OCI-LY1 (cell line): ENCODE measurements around the gene PCYT1A.
"Not testable (repeated sequence)": the region's sequence is repeated elsewhere in the genome, so short reads cannot be mapped to it uniquely, and the experiment has no call there.

Experiments
- H2AFZ ChIP-seq: fragments of 200-600 bp; sonication (generic), shearing (Covaris generic); 2 replicates; pipeline ENCODE4 v1.6.0; 2014; ENCODE audit warnings: antibody characterized with exemption, mild to moderate bottlenecking, low read length
- H3F3A ChIP-seq: fragments of 200-600 bp; sonication (generic), shearing (Covaris generic); 2 replicates; pipeline ENCODE4 v1.6.0; 2014; ENCODE audit warnings: mild to moderate bottlenecking, antibody characterized with exemption, low read length, moderate library complexity; ENCODE audit not compliant: insufficient read depth
- H3K27ac ChIP-seq: fragments of 200-600 bp; sonication (generic); 2 replicates; pipeline ENCODE4 v1.5.1; 2014; ENCODE audit warnings: low read length, mixed run types, mild to moderate bottlenecking, low read depth; ENCODE audit not compliant: poor library complexity, severe bottlenecking
- H3K27me3 ChIP-seq: fragments of 200-600 bp; sonication (generic); 2 replicates; pipeline ENCODE4 v1.6.0; 2014; ENCODE audit warnings: antibody characterized with exemption, mild to moderate bottlenecking, low read length, moderate library complexity; ENCODE audit not compliant: insufficient read depth
- H3K36me3 ChIP-seq: fragments of 200-600 bp; sonication (generic); 2 replicates; pipeline ENCODE4 v1.6.1; 2014; ENCODE audit warnings: mild to moderate bottlenecking, antibody characterized with exemption, low read length, moderate library complexity, mixed read lengths; ENCODE audit not compliant: insufficient read depth
- H3K4me1 ChIP-seq: fragments of 200-600 bp; sonication (generic); 2 replicates; pipeline ENCODE4 v1.5.1; 2014; ENCODE audit warnings: mild to moderate bottlenecking, low read length, moderate library complexity; ENCODE audit not compliant: insufficient read depth, severe bottlenecking
- H3K4me2 ChIP-seq: fragments of 200-600 bp; sonication (generic), shearing (Covaris generic); 2 replicates; pipeline ENCODE4 v1.6.1; 2014; ENCODE audit warnings: low read length
- H3K4me3 ChIP-seq: fragments of 200-600 bp; sonication (generic); 2 replicates; pipeline ENCODE4 v1.5.1; 2014; ENCODE audit warnings: low read length, low read depth, mild to moderate bottlenecking, mixed read lengths; ENCODE audit not compliant: poor library complexity, severe bottlenecking
- H3K79me2 ChIP-seq: fragments of 200-600 bp; shearing (Covaris generic); 2 replicates; pipeline ENCODE4 v1.6.1; 2016; ENCODE audit warnings: mixed run types, low read length, mixed read lengths; ENCODE audit not compliant: insufficient read depth
- H3K9ac ChIP-seq: fragments of 200-600 bp; sonication (generic), shearing (Covaris generic); 2 replicates; pipeline ENCODE4 v1.6.1; 2014; ENCODE audit warnings: mild to moderate bottlenecking, low read length, mixed read lengths
- H3K9me2 ChIP-seq: fragments of 200-600 bp; sonication (generic), shearing (Covaris generic); 2 replicates; pipeline ENCODE4 v1.6.1; 2014; ENCODE audit warnings: low read depth, mild to moderate bottlenecking, low read length, mixed read lengths
- H3K9me3 ChIP-seq: fragments of 200-600 bp; shearing (Covaris generic); 2 replicates; pipeline ENCODE4 v1.6.1; 2014; ENCODE audit warnings: low read length, mixed read lengths
- H4K20me1 ChIP-seq: fragments of 200-600 bp; sonication (generic), shearing (Covaris generic); 2 replicates; pipeline ENCODE4 v1.6.0; 2016; ENCODE audit warnings: mild to moderate bottlenecking, low read length; ENCODE audit not compliant: insufficient read depth
- EZH2 ChIP-seq: fragments of 200-600 bp; sonication (generic), shearing (Covaris generic); IDR thresholded peaks from 2 replicates; pipeline ENCODE4 v1.8.0; 2017; ENCODE audit warnings: borderline replicate concordance, mixed run types, mild to moderate bottlenecking, antibody characterized with exemption, low read length, moderate library complexity, mixed read lengths
- TF ChIP-seq, protein P1 (sequence below): fragments of 200-600 bp; sonication (generic), shearing (Covaris generic); IDR thresholded peaks from 2 replicates; pipeline ENCODE4 v1.5.1; 2017; ENCODE audit warnings: mild to moderate bottlenecking, antibody characterized with exemption, low read length, moderate library complexity, mixed read lengths

Gene PCYT1A

DNA sequence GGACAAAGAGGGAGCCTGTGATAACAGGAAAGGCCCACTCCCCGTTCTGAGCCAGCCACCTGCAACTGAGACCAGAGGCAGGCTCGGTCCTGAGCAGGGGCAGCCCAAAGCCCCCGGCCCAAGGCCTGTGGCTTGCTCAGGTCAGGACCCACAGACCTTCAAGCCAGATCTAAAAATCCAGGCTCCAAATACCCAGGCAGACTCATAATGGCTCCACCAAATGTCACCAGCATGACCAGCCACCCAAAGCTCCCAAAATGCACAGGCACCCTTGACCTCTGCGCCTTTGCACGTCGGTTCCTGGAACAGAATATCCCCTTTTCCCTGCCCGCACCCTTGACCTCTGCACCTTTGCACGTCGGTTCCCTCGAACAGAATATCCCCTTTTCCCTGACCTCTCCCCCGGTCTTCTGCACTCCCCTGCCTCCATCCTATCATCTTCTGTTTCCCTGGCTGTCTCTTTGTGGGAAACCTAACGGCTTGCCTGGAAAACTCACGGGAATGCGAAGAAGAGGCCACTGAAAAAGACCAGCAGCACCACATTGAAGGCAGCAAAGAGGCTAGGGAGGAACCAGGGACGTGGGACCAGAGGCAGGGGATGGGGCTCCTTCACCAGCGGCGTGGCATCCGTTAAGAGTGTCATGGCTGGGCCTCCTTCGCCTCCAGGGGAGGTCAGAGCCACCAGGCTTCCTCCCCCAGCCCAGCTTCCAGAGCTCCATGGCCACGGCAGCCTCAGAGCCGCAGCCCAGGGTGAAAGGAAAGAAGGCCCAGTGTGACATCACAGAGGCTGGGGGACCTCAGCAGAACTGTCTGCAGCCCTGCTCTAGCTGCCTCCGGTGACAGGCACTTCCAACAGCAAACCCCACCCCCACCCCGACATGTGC lies 76.6 kb downstream of the PCYT1A start, which contains the start of gene ZDHHC19:
Gene ZDHHC19, minus strand, starts transcription at position 728 of the 884 bp plus-strand sequence. Its CDS starts 85 bp downstream, at position 643.
- Histone ChIP-seq H3K79me2 (no peaks in the 10 kb centered on the region), H3K4me2 (no peak within 1 kb of the TSS), H3K4me3 (no peak within 1 kb of the TSS), H4K20me1 (no peaks in the 10 kb centered on the region), H3K27ac (no peak within 1 kb of the TSS), H3F3A (no peaks in the 10 kb centered on the region), H2AFZ (no peak within 1 kb of the TSS), H3K4me1 (peaks cover 7% of the 10 kb centered on the region), H3K9me3 (no peaks in the 10 kb centered on the region), H3K27me3 (no peaks in the 10 kb centered on the region; the same call in 1 of the 2 replicates), H3K9me2 (no peaks in the 10 kb centered on the region), H3K9ac (no peak within 1 kb of the TSS), H3K36me3 (no peaks in the 10 kb centered on the region)
- no peak for TF ChIP-seq EZH2
- TF ChIP-seq, protein P1, sequence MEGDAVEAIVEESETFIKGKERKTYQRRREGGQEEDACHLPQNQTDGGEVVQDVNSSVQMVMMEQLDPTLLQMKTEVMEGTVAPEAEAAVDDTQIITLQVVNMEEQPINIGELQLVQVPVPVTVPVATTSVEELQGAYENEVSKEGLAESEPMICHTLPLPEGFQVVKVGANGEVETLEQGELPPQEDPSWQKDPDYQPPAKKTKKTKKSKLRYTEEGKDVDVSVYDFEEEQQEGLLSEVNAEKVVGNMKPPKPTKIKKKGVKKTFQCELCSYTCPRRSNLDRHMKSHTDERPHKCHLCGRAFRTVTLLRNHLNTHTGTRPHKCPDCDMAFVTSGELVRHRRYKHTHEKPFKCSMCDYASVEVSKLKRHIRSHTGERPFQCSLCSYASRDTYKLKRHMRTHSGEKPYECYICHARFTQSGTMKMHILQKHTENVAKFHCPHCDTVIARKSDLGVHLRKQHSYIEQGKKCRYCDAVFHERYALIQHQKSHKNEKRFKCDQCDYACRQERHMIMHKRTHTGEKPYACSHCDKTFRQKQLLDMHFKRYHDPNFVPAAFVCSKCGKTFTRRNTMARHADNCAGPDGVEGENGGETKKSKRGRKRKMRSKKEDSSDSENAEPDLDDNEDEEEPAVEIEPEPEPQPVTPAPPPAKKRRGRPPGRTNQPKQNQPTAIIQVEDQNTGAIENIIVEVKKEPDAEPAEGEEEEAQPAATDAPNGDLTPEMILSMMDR: no peak

DNA sequence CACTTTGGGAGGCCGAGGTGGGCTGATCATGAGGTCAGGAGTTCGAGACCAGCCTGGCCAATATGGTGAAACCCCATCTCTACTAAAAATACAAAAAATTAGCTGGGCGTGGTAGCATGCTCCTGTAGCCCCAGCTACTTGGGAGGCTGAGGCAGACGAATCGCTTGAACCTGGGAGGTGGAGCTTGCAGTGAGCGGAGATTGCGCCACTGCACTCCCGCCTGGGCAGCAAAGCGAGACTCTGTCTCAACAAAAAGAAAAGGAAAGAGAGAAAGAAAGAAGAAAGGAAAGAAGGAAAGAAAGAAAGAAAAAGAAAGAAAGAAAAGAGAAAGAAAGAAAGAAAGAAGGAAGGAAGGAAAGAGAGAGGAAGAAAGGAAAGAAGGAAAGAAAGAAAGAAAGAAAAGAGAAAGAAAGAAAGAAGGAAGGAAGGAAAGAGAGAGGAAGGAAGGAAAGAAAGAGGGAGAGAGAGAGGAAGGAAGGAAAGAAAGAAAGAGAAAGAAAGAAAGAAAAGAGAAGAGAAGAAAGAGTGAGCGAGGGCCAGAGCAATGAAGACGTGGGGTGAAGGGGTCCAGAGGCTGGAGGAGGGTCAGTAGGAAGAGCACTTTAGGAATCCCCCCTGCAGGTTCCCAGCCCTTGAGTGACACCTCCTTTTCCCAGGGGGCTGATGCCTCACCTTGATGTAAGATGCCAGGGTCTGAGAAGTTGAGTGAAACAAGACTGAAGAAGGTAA lies 77.4 kb downstream of the PCYT1A start:
- not testable (repeated sequence) for H3K79me2 ChIP-seq, H3K36me3 ChIP-seq, H3K9me2 ChIP-seq, H3F3A ChIP-seq, H3K9ac ChIP-seq, H3K9me3 ChIP-seq, H2AFZ ChIP-seq, H3K27ac ChIP-seq, H3K4me3 ChIP-seq, H3K4me2 ChIP-seq, H3K4me1 ChIP-seq, H4K20me1 ChIP-seq, H3K27me3 ChIP-seq

- no peak overlapping the region for H2AFZ ChIP-seq
- H3K79me2 ChIP-seq: no peaks in the 10 kb centered on the region
- H3K27me3 ChIP-seq: no peaks in the 10 kb centered on the region; the same call in 1 of the 2 replicates
- H3K4me3 ChIP-seq: no peak overlapping the region
- no peaks in the 10 kb centered on the region for H3K9me2 ChIP-seq
- no peaks in the 10 kb centered on the region for H4K20me1 ChIP-seq
- no peaks in the 10 kb centered on the region for H3K9me3 ChIP-seq
- H3K36me3 ChIP-seq: no peaks in the 10 kb centered on the region
- peaks cover 7% of the 10 kb centered on the region for H3K4me1 ChIP-seq
- no peak overlapping the region for H3K4me2 ChIP-seq
- no peaks in the 10 kb centered on the region for H3F3A ChIP-seq
- TF ChIP-seq EZH2: no peak
- TF ChIP-seq, protein P1: no peak
- no peak overlapping the region for H3K27ac ChIP-seq
- no peak overlapping the region for H3K9ac ChIP-seq
Observed at GRCh38 chr3:196208942-196209695, 78.4 kb downstream of the PCYT1A start.
